Heart right ventricle (tissue), 16 donors: Measurements from ENCODE around the gene PLXNA2. TPM values are rescaled to one million over a fixed set of nuclear protein-coding genes. Genes with fewer than 3 reads are reported as not detected.

Source experiments
- ATAC-seq, 8 donors: fragments of 200-7000 bp; cut with Tn5 transposase; one replicate each; pipeline ENCODE4 v1.9.1; 2020; ENCODE audit warnings: mild to moderate bottlenecking in 8 of 8, moderate library complexity in 8 of 8, moderate number of reproducible peaks in 1 of 8
- DNase-seq, 2 donors: peaks; one replicate each; pipeline ENCODE4 v3.0.0-alpha.2; 2020
- H3K27ac ChIP-seq, 10 donors: fragments of 200-600 bp; sonication (generic) in 2 of 10; one replicate each; pipeline versions ENCODE4 v1.5.0 to v1.8.0; 2020 to 2022; ENCODE audit warnings: mild to moderate bottlenecking in 3 of 10
- H3K27me3 ChIP-seq, 7 donors: fragments of 200-600 bp; one replicate each; pipeline ENCODE4 v1.8.0; 2021 to 2022; ENCODE audit warnings: mild to moderate bottlenecking in 2 of 7
- H3K36me3 ChIP-seq, 9 donors: fragments of 200-600 bp; sonication (generic) in 1 of 9; one replicate each; pipeline versions ENCODE4 v1.5.0 to v1.8.0; 2020 to 2022; ENCODE audit warnings: mild to moderate bottlenecking in 2 of 9
- H3K4me1 ChIP-seq, 9 donors: fragments of 200-600 bp; sonication (generic) in 1 of 9; one replicate each; pipeline versions ENCODE4 v1.5.0 to v1.8.0; 2020 to 2022; ENCODE audit warnings: mild to moderate bottlenecking in 4 of 9
- H3K4me3 ChIP-seq, 10 donors: fragments of 200-600 bp; sonication (generic) in 2 of 10; one replicate each; pipeline versions ENCODE4 v1.5.0 to v1.8.0; 2020 to 2022; ENCODE audit warnings: mild to moderate bottlenecking in 7 of 10, moderate library complexity in 2 of 10
- H3K9me3 ChIP-seq, 11 donors: fragments of 200-600 bp in 10 of 11; sonication (generic) in 2 of 11; one replicate each; pipeline versions ENCODE4 v1.5.0 to v1.8.0; 2013 to 2022; ENCODE audit warnings: mild to moderate bottlenecking in 2 of 11, control low read depth in 1 of 11, moderate library complexity in 1 of 11
- WGBS, 2 donors: extraction: QIAGEN DNeasy Blood & Tissue Kit; methylation state at CpG; one replicate each; pipeline ENCODE4 v1.1.7; 2013; ENCODE audit warnings: inconsistent platforms in 1 of 2; 5-methylcytosine and 5-hydroxymethylcytosine counted together
- intact Hi-C, 10 donors: fragments of 100-400 bp; cut with DNase I; formaldehyde crosslinking; loops; one replicate each; pipeline versions ENCODE4 v1.11.1 to v1.14.2; 2022
- polyA plus RNA-seq, 2 donors: library from polyadenylated mRNA; stranded (reverse); fragments of 200-250 nt; gene quantifications; one replicate each; pipeline ENCODE4 v1.2.3, GENCODE V29; 2013
- total RNA-seq, 10 donors: library from RNA; stranded (reverse); fragmentation: NEBNext Ultra II Directional in 3 of 10; extraction: Animal tissue kit (Norgen Biotek cat#: 25700) in 3 of 10; gene quantifications; one replicate each; pipeline versions ENCODE4 v1.2.1 to v1.2.4, GENCODE V29; 2021 to 2023
- TF ChIP-seq, protein P1 (sequence below), 9 donors: fragments of 200-600 bp; sonication (generic) in 2 of 9; IDR thresholded peaks; one replicate each; pipeline versions ENCODE4 v1.5.0 to v1.8.0; 2021 to 2022; ENCODE audit warnings: antibody characterized with exemption in 9 of 9, mild to moderate bottlenecking in 5 of 9, moderate library complexity in 1 of 9
- donor health status: Arrhythmogenic right ventricular cardiomyopathy.
- donor health status: ischemic (EF 13 %, LVEDD 7.1; RV severe dilation, severe dysfunction).
- donor health status: healthy with polysubstance abuse.
- donor health status: DM: no; HTN: yes; CAD: no.
- donor health status: DM: no; HTN: no; CAD: no.
- donor health status: ischemic (EF 25% LVEDD 6.9; RV normal size, moderate dysfunction).
- donor health status: ischemic (EF 25% LVEDD 5.7; RV mildly dilated, moderate dysfunction).
- donor health status: healthy.
- donor health status: DM: yes; HTN: yes; CAD: no.
- donor health status: Ischemic cardiomyopathy.
- donor health status: ischemic (EF 35%, LVEDD 5.7; RV mildly dilated, moderate dysfunction).
- donor health status: nonischemic (EF 11% LVEDD 7.7; RV severe dilation, severe dysfunction).
- donor health status: DM: yes; HTN: yes; CAD: no.
- donor health status: PGD.
- donor health status: ischemic (EF 29% LVEDD 5.4; RV normal size, mild dysfunction).
- donor health status: nonischemic (EF 23%, LVEDD 6.1; RV moderate dilation, normal function).

Gene PLXNA2
- total and polyA plus RNA-seq, 12 donors: 6.1 to 31.6 (median 17.9) TPM

DNA sequence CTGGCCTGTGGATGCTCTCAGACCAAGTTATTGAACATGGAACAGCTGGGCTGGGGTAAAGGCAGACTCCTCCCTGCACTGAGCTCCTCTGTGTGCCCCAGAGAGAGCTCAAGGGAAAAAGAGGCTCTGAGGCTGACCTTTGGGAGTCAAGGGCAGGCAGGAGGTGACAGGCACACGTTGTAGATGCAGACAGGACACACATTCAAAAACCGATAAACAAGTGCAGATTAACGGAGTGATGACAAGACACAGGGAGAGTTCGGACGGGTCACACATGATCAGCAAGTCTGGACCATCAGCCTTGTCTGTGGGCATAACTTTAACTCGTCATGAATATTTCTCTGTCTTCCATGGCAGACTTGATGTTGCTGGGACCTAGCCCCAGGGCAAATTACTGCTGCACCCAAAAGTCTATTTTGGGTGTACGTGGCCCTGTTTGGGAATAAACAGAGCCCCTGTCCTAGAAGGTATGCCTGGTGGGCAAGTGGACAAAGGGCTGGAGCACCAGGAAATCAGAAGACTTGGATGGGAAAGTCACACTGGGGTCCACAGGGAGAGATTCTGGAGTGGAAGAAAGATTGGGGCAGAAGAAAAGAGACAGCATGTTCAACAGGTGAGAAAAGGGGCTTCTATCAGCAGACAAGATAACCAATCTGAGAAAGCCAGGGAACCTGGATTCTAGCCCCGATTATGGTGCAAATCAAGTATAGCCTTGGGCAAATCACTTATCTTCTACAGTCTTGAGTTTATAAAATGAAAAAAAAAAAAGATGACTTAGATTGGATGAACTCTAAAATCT lies 74.9 kb downstream of the PLXNA2 start:
- 56 to 71% methylated on average over 8 of the region's 8 CpGs for whole genome bisulfite sequencing, 2 donors
- Histone ChIP-seq H3K4me3 (no peak overlapping the region), H3K4me1 (peaks cover 12 to 87% (median 52%) of the 10 kb centered on the region in 9 donors), H3K9me3 (no peaks in the 10 kb centered on the region), H3K36me3 (peaks cover 0 to 3% (median 0%) of the 10 kb centered on the region in 9 donors), H3K27me3 (no peaks in the 10 kb centered on the region), H3K27ac (no peak overlapping the region)
- TF ChIP-seq, protein P1, sequence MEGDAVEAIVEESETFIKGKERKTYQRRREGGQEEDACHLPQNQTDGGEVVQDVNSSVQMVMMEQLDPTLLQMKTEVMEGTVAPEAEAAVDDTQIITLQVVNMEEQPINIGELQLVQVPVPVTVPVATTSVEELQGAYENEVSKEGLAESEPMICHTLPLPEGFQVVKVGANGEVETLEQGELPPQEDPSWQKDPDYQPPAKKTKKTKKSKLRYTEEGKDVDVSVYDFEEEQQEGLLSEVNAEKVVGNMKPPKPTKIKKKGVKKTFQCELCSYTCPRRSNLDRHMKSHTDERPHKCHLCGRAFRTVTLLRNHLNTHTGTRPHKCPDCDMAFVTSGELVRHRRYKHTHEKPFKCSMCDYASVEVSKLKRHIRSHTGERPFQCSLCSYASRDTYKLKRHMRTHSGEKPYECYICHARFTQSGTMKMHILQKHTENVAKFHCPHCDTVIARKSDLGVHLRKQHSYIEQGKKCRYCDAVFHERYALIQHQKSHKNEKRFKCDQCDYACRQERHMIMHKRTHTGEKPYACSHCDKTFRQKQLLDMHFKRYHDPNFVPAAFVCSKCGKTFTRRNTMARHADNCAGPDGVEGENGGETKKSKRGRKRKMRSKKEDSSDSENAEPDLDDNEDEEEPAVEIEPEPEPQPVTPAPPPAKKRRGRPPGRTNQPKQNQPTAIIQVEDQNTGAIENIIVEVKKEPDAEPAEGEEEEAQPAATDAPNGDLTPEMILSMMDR (IDR thresholded peaks at IDR 0.05): no peak
- peak in 5 of 8 donors; percentile 12 to 64 (median 18) for ATAC-seq
- intact Hi-C loops: no loop called here
- DNase-seq: no peak

DNA sequence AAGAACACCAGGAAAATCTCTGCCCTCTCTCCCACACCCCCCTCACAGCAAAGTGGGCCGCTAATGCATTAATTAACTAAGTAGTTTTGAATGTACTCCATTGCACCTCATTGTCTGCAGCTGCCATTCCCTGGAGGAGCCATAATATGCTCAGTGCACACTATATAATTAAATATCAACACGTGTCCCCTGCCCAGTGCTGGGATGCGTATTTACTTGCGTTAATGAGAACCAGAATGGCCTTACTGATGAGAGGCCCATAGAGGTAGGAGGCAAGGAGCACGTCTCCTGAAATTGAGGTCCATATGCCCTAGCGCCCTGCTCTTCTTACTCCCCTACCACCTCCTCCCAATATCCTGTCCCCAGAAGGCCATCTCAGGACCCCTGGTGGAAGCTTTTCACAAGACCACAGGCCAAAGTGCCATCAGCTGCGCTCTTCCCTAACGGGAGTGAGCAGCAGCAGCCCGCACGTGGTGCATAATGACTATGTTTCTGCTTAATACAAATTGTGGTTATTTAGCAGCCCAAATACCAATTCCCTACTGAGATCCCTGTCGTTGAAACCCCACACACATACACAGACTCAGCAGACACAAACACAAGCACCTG lies 76.8 kb downstream of the PLXNA2 start:
- H3K4me3 ChIP-seq: no peak overlapping the region
- TF ChIP-seq, protein P1 (IDR thresholded peaks at IDR 0.05): no peak
- peaks cover 13 to 89% (median 64%) of the 10 kb centered on the region in 9 donors for H3K4me1 ChIP-seq
- ATAC-seq (no peak), DNase-seq (no peak)
- H3K9me3 ChIP-seq: no peaks in the 10 kb centered on the region
- H3K27me3 ChIP-seq: no peaks in the 10 kb centered on the region
- intact Hi-C loops: no loop called here
- WGBS, 2 donors: 86 to 89% methylated on average over 11 of the region's 11 CpGs
- H3K36me3 ChIP-seq: peaks cover 0 to 3% (median 0%) of the 10 kb centered on the region in 9 donors
- H3K27ac ChIP-seq: no peak overlapping the region

DNA sequence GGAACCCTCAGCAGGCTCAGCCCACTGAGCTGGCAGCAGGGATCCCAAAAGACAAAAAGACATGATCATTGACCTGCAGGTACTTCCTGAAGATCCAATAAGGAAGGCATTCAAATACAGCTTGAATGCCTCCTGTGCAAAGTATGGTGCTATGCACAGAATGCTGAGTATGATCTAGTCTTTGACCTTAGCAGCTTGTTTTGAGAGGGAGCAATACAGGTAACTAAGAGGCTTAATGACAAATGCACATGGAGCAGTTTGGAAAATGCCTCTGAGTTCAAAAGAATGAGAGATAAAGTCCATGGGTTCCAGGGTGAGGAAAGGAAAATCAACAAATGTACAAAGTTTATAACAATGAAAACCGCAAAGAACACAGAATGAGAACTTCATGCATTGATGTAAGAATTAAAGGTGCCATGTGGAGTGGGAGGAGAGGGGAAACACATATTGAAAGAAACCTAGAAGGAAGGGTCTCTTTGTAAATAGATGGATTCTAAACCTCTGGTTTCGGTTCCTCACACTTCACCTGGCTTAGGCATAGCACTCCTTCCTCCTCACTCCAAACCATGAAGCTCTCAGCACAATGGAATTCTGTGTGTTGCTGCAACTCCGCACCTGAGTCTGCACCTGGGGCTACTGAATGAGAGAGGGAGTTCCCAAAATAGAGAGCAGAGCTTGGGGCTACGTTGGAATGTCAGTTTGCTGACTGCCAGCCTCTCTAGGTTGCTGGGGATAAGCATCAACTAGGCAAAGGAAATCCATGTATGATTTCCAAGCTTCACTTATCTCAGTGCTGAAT lies 77.6 kb downstream of the PLXNA2 start:
- TF ChIP-seq, protein P1 (IDR thresholded peaks at IDR 0.05): no peak
- intact Hi-C loops: no loop called here
- no peak for DNase-seq
- peaks cover 0 to 3% (median 0%) of the 10 kb centered on the region in 9 donors for H3K36me3 ChIP-seq
- H3K4me1 ChIP-seq: peaks cover 12 to 90% (median 68%) of the 10 kb centered on the region in 9 donors
- no peaks in the 10 kb centered on the region for H3K27me3 ChIP-seq
- no peaks in the 10 kb centered on the region for H3K9me3 ChIP-seq
- no peak overlapping the region for H3K27ac ChIP-seq
- 85 to 92% methylated on average over 4 of the region's 4 CpGs for WGBS, 2 donors
- H3K4me3 ChIP-seq: no peak overlapping the region
- no peak for ATAC-seq

DNA sequence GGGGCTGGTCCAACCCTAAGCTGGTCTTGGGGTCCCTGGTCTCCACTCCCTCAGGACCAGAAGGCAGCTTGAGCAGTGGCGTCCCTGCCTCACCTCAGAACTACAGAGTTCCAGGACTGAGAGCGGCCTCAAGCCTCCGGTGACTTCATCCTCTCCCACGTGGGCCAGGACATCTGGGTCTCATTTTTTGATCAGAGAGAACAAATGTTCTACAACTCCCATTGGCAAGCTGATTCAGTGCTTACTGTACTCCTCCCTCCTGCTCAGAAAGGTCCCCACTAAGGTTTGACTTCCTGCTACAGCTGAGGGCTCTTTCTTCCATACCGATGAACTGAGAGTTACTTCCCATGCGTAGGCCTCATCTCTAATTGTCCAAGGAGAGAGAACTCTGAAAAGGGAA lies 78.5 kb downstream of the PLXNA2 start:
- intact Hi-C loops: no loop called here
- WGBS, 2 donors: 87 to 91% methylated on average over 6 of the region's 6 CpGs
- no peak overlapping the region for H3K27ac ChIP-seq
- H3K4me3 ChIP-seq: no peak overlapping the region
- no peaks in the 10 kb centered on the region for H3K9me3 ChIP-seq
- ATAC-seq: peak in 3 of 8 donors; percentile 15 to 52 (median 15)
- H3K4me1 ChIP-seq: peaks cover 16 to 90% (median 69%) of the 10 kb centered on the region in 9 donors
- no peak for DNase-seq
- peaks cover 0 to 3% (median 0%) of the 10 kb centered on the region in 9 donors for H3K36me3 ChIP-seq
- H3K27me3 ChIP-seq: no peaks in the 10 kb centered on the region
- TF ChIP-seq, protein P1 (IDR thresholded peaks at IDR 0.05): no peak
